Measurements from ENCODE around the gene CLUH. TPM values are rescaled to one million over a fixed set of nuclear protein-coding genes. Genes with fewer than 3 reads are reported as not detected.

Gene CLUH
- total RNA-seq, 4 donors from 2014 or later = 45.4 to 118 (median 56.1) TPM

DNA sequence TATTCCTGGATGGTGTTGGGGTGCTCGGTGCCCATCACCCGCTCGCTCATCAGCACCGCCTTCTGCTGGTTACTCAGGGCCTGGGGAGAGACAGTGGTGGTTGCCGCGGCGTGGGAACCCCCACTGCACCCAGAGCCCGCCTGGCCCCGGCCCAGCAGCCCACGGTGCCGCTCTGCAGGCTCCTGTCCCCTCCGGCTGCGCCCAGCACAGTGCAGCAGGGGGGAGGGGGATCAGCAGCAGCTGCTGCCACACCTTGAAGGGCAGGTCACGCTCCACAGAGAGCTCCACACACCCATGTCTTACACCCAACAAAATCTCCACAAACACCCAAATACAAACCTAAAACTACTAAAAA lies 18.8 kb downstream of the CLUH start:
- TF ChIP-seq, protein P1, sequence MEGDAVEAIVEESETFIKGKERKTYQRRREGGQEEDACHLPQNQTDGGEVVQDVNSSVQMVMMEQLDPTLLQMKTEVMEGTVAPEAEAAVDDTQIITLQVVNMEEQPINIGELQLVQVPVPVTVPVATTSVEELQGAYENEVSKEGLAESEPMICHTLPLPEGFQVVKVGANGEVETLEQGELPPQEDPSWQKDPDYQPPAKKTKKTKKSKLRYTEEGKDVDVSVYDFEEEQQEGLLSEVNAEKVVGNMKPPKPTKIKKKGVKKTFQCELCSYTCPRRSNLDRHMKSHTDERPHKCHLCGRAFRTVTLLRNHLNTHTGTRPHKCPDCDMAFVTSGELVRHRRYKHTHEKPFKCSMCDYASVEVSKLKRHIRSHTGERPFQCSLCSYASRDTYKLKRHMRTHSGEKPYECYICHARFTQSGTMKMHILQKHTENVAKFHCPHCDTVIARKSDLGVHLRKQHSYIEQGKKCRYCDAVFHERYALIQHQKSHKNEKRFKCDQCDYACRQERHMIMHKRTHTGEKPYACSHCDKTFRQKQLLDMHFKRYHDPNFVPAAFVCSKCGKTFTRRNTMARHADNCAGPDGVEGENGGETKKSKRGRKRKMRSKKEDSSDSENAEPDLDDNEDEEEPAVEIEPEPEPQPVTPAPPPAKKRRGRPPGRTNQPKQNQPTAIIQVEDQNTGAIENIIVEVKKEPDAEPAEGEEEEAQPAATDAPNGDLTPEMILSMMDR (IDR thresholded peaks at IDR 0.05) = no peak
- no peak for TF ChIP-seq EP300 (IDR thresholded peaks at IDR 0.05)
- TF ChIP-seq POLR2A (IDR thresholded peaks at IDR 0.05) = no peak
- Histone ChIP-seq H3K4me3 (no peak overlapping the region), H3K4me1 (peaks cover 0 to 23% (median 6%) of the 10 kb centered on the region in 4 donors), H3K36me3 (peaks cover 0 to 89% (median 36%) of the 10 kb centered on the region in 3 donors), H3K9me3 (no peaks in the 10 kb centered on the region), H3K27ac (no peak overlapping the region), H3K27me3 (no peaks in the 10 kb centered on the region)
- DNase-seq (ENCODE audit: low spot score in 2 of 2) = no peak
- WGBS, 2 donors = 79 to 93% methylated on average over 8 to 14 of the region's 14 CpGs

DNA sequence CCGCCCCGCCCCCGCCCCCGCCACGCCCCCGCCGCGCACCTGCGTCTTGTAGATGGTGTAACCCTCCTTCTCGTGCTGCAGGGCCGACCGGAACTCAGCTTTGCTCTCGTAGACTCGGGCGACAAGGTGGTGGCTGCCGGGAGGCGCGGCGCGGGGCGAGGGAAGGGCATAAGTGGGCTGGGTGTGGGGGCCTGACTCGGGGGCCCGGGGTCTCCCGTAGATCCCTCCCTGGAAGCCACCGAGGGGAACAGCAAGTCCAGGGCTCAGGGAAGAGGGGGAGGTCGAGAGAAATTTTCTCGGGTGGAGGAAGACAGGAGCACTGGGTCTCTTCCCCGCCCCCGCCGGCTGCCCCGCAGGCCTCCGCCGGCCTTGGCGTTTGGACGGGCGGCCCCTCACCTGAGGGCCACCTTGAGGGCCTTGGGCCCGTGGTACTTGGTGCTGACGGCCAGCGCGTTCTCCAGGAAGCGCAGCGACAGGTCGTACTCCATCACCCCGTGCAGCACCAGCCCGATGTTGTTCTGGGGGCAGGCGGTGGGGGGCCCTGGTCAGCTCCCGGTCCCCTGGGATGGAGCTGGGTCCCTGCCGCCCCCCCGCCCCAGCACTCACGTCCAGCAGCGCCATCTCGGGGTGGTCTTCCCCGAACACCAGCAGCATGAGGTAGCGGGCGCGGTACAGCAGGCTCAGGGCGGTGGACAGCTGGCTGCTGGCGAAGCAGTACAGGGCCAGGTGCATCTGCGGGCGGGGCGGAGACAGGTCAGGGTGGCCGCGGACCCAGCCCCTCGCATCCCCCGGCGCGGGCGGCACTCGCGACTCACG lies 19.4 kb downstream of the CLUH start:
- DNase-seq (ENCODE audit: low spot score in 2 of 2) = no peak
- peaks cover 0 to 83% (median 36%) of the 10 kb centered on the region in 3 donors for H3K36me3 ChIP-seq

DNA sequence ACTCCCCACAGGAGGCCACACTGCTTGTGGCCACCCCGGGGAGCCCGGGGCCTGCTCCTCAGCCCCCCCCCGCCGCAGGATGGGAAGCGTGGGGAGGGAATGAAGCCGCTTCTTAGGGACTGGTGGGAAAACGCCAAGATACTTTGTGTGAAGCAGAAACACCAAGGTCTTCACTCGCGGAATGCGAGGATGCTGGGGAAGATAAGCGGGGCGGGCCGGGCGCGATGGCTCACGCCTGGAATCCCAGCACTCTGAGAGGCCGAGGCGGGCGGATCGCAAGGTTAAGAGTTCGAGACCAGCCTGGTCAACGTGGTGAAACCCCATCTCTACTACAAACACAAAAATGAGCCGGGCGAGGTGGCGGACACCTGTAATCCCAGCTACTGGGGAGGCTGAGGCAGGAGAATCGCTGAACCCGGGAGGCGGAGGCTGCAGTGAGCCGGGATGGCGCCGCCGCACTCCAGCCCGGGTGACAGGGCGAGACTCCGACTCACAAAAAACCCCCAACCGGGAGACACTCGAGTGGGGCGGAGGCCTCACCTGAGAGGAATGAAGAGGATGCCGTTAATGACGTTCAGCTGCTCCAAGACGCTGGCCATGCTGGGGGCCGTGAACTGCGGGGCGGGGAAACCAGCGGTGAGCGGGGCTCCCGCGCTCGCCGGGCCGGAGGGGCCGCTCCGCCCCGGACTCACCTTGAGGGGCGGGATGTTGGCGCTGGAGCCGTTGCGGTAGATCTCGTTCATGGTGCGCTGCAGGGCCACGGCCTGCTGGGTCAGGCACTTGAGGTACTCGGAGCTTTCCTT lies 20.3 kb downstream of the CLUH start:
- TF ChIP-seq, protein P1 (IDR thresholded peaks at IDR 0.05) = no peak
- TF ChIP-seq EP300 (IDR thresholded peaks at IDR 0.05) (no peak), POLR2A (IDR thresholded peaks at IDR 0.05) (no peak)
- no peak for DNase-seq (ENCODE audit: low spot score in 2 of 2)
- peaks cover 0 to 74% (median 30%) of the 10 kb centered on the region in 3 donors for H3K36me3 ChIP-seq
- 94 to 95% methylated on average over 60 to 62 of the region's 62 CpGs for WGBS, 2 donors
- H3K9me3 ChIP-seq = no peaks in the 10 kb centered on the region
- H3K27ac ChIP-seq = no peak overlapping the region
- H3K4me1 ChIP-seq = peaks cover 0 to 37% (median 6%) of the 10 kb centered on the region in 4 donors
- no peaks in the 10 kb centered on the region for H3K27me3 ChIP-seq
- H3K4me3 ChIP-seq = no peak overlapping the region

More for the DNA sequence above, 19.4 kb downstream of the CLUH start:
- TF ChIP-seq, protein P1 (IDR thresholded peaks at IDR 0.05) = no peak
- no peak for TF ChIP-seq POLR2A (IDR thresholded peaks at IDR 0.05)
- TF ChIP-seq EP300 (IDR thresholded peaks at IDR 0.05) = no peak
- Histone ChIP-seq H3K9me3 (no peaks in the 10 kb centered on the region), H3K27ac (no peak overlapping the region), H3K4me1 (peaks cover 0 to 29% (median 6%) of the 10 kb centered on the region in 4 donors), H3K4me3 (no peak overlapping the region), H3K27me3 (no peaks in the 10 kb centered on the region)
- 82 to 84% methylated on average over 42 to 60 of the region's 71 CpGs for WGBS, 2 donors

DNA sequence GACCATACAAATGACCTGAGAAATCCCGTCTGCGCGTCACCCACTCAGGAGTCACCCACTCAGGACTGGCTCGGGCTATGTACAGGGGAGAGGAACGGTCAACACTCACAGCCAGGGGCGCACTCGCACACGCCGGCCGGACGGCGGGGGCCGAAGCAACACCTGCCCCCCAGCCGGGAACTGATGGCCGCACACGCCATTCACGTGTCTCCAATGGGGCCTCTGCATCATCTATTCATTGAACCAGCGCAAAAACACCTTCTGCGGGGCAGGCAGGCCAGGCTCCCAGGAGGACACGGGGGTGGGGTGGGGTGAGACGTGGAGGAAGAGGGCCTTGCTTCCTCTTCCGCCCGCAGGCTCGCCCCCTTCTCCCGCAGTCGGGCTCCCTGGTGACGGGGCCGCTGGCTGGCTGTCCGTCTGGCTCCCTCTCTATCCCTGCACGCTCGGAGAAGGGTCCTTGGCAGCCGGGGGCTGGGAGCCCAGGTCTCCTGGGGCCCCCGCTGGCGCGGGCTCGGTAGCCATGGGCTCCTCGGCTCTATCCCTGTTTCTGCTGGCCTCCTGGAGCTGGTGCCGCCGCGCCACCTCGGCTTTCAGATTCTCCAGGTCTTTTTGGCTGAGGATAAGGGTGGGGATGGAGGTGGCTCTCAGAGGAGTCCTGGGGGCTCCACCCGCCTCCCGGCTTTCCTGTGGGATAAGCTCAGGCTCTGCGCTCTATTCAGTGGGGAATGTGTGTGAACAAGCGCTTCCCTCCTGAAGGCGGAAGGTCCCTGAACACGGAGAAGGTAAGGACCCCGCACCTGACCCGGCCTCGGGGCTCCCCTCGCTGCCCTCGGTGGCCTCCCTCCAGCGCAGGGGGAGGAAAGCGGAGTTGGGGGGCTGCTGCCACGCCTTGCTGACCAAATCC lies 21.1 kb downstream of the CLUH start:
- Histone ChIP-seq H3K9me3 (no peaks in the 10 kb centered on the region), H3K27ac (no peak overlapping the region), H3K4me3 (no peak overlapping the region), H3K36me3 (peaks cover 0 to 69% (median 25%) of the 10 kb centered on the region in 3 donors), H3K27me3 (no peaks in the 10 kb centered on the region), H3K4me1 (peaks cover 0 to 37% (median 6%) of the 10 kb centered on the region in 4 donors)
- DNase-seq (ENCODE audit: low spot score in 2 of 2) = no peak
- WGBS, 2 donors = 69 to 82% methylated on average over 34 to 41 of the region's 55 CpGs
- TF ChIP-seq, protein P1 (IDR thresholded peaks at IDR 0.05) = no peak
- TF ChIP-seq EP300 (IDR thresholded peaks at IDR 0.05) (no peak), POLR2A (IDR thresholded peaks at IDR 0.05) (no peak)
